ENCODE results near the gene SFXN5. TPM values are rescaled to one million over a fixed set of nuclear protein-coding genes. Genes with fewer than 3 reads are reported as not detected.
A peak's percentile ranks its signal among the peaks of the same experiment; 100 is the strongest.
"Not testable (repeated sequence)": the region's sequence is repeated elsewhere in the genome, so short reads cannot be mapped to it uniquely, and the experiment has no call there.

SFXN5 gene
- total RNA-seq, 1 donor from 2014 or later, result 29.8 TPM

GRCh38 chr2:73069855-73070642 is 1.5 kb downstream of the SFXN5 start:
- Mint-ChIP-seq H3K36me3 (ENCODE audit: low read depth, unreplicated experiment) (peaks cover 18% of the 10 kb centered on the region), H3K9me3 (ENCODE audit: unreplicated experiment) (no peaks in the 10 kb centered on the region), H3K4me3 (ENCODE audit: unreplicated experiment) (peak overlapping the region; percentile 96), H3K27me3 (ENCODE audit: unreplicated experiment) (peaks cover 19% of the 10 kb centered on the region), H3K27ac (ENCODE audit: unreplicated experiment) (peak overlapping the region; percentile 72), H3K4me1 (ENCODE audit: unreplicated experiment) (peaks cover 40% of the 10 kb centered on the region)
- no peak for DNase-seq (ENCODE audit: low spot score)
- TF ChIP-seq CTCF (IDR thresholded peaks at IDR 0.05; ENCODE audit: unreplicated experiment), result no peak

GRCh38 chr2:73069041-73069854 is 2.3 kb downstream of the SFXN5 start:
- peak overlapping the region; percentile 72 for H3K27ac Mint-ChIP-seq (ENCODE audit: unreplicated experiment)

GRCh38 chr2:73068147-73068546 is 3.4 kb downstream of the SFXN5 start:
- DNase-seq (ENCODE audit: low spot score), result no peak
- Mint-ChIP-seq H3K4me3 (ENCODE audit: unreplicated experiment) (peak overlapping the region; percentile 54), H3K27ac (ENCODE audit: unreplicated experiment) (no peak overlapping the region), H3K4me1 (ENCODE audit: unreplicated experiment) (peaks cover 55% of the 10 kb centered on the region), H3K9me3 (ENCODE audit: unreplicated experiment) (no peaks in the 10 kb centered on the region), H3K27me3 (ENCODE audit: unreplicated experiment) (peaks cover 22% of the 10 kb centered on the region), H3K36me3 (ENCODE audit: low read depth, unreplicated experiment) (peaks cover 12% of the 10 kb centered on the region)
- no peak for TF ChIP-seq CTCF (IDR thresholded peaks at IDR 0.05; ENCODE audit: unreplicated experiment)

More at GRCh38 chr2:73069041-73069854, 2.3 kb downstream of the SFXN5 start:
- peak overlapping the region; percentile 96 for H3K4me3 Mint-ChIP-seq (ENCODE audit: unreplicated experiment)
- peaks cover 22% of the 10 kb centered on the region for H3K27me3 Mint-ChIP-seq (ENCODE audit: unreplicated experiment)
- peaks cover 14% of the 10 kb centered on the region for H3K36me3 Mint-ChIP-seq (ENCODE audit: low read depth, unreplicated experiment)
- no peak for DNase-seq (ENCODE audit: low spot score)
- H3K4me1 Mint-ChIP-seq (ENCODE audit: unreplicated experiment), result peaks cover 45% of the 10 kb centered on the region
- no peak for TF ChIP-seq CTCF (IDR thresholded peaks at IDR 0.05; ENCODE audit: unreplicated experiment)
- H3K9me3 Mint-ChIP-seq (ENCODE audit: unreplicated experiment), result no peaks in the 10 kb centered on the region

DNA sequence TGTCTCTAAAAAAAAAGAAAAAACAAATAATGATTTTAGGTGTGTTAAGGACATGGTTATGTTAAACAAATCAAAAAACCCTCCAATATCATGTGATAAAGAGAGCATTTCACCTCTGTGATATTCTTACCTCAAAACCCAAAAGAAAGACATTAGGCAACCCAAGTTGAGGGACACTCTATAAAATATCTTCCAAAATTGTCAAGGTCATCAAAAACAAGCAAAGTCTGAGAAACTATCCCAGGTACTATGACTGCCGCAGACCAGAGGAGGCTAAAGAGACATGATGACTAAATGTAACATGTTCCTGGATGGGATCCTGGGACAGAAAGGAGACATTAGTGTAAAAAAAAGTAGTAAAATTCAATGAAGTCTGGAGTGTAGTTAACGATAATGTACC is 4.5 kb downstream of the SFXN5 start:
- Mint-ChIP-seq H3K27me3 (ENCODE audit: unreplicated experiment) (peaks cover 17% of the 10 kb centered on the region), H3K4me3 (ENCODE audit: unreplicated experiment) (peak overlapping the region; percentile 65), H3K36me3 (ENCODE audit: low read depth, unreplicated experiment) (peaks cover 10% of the 10 kb centered on the region), H3K27ac (ENCODE audit: unreplicated experiment) (peak overlapping the region; percentile 65), H3K4me1 (ENCODE audit: unreplicated experiment) (peaks cover 63% of the 10 kb centered on the region), H3K9me3 (ENCODE audit: unreplicated experiment) (no peaks in the 10 kb centered on the region)
- TF ChIP-seq CTCF (IDR thresholded peaks at IDR 0.05; ENCODE audit: unreplicated experiment), result no peak
- no peak for DNase-seq (ENCODE audit: low spot score)

GRCh38 chr2:73065070-73065469 is 6.4 kb downstream of the SFXN5 start:
- not testable (repeated sequence) for H3K4me3 Mint-ChIP-seq (ENCODE audit: unreplicated experiment); DNase-seq (ENCODE audit: low spot score); H3K9me3 Mint-ChIP-seq (ENCODE audit: unreplicated experiment); H3K27ac Mint-ChIP-seq (ENCODE audit: unreplicated experiment)
- peaks cover 59% of the 10 kb centered on the region for H3K4me1 Mint-ChIP-seq (ENCODE audit: unreplicated experiment)
- peaks cover 13% of the 10 kb centered on the region for H3K27me3 Mint-ChIP-seq (ENCODE audit: unreplicated experiment)
- peaks cover 13% of the 10 kb centered on the region for H3K36me3 Mint-ChIP-seq (ENCODE audit: low read depth, unreplicated experiment)
